SK-N-SH (cell line): ENCODE results near the gene CCDC112.

ENCODE experiments used
- CHD2 ChIP-seq: fragments of 150-350 bp; IDR thresholded peaks from 2 replicates; pipeline ENCODE4 v1.6.1; 2018; ENCODE audit warnings: low read length; ENCODE audit not compliant: partially characterized antibody
- EP300 ChIP-seq, 2 experiments: IDR thresholded peaks; 2 replicates each; pipeline versions ENCODE4 v1.4.0 to v1.6.1; 2012; ENCODE audit warnings: borderline replicate concordance in 1 of 2, low read depth in 1 of 2, low read length in 1 of 2
- EZH2phosphoT487 ChIP-seq: fragments of 200-600 bp; sonication (generic); IDR thresholded peaks from 2 replicates; pipeline ENCODE4 v1.6.1; 2017; ENCODE audit warnings: low read depth, mixed run types, mild to moderate bottlenecking, antibody characterized with exemption, moderate library complexity, borderline replicate concordance
- FOSL2 ChIP-seq: IDR thresholded peaks from 2 replicates; pipeline ENCODE4 v1.4.0; 2012; ENCODE audit warnings: low read depth, mild to moderate bottlenecking, moderate library complexity, borderline replicate concordance
- NRF1 ChIP-seq: IDR thresholded peaks from 2 replicates; pipeline ENCODE4 v1.6.1; 2012; ENCODE audit warnings: low read depth, mild to moderate bottlenecking, low read length
- POLR2AphosphoS5 ChIP-seq: IDR thresholded peaks from 2 replicates; pipeline ENCODE4 v1.6.1; 2012; ENCODE audit warnings: low read depth, low read length
- RXRA ChIP-seq: IDR thresholded peaks from 2 replicates; pipeline ENCODE4 v1.4.0; 2012; ENCODE audit warnings: low read depth, mild to moderate bottlenecking, borderline replicate concordance
- YY1 ChIP-seq: IDR thresholded peaks from 2 replicates; pipeline ENCODE4 v1.4.0; 2012; ENCODE audit warnings: low read depth, mild to moderate bottlenecking
- TF ChIP-seq, protein P1 (sequence below): IDR thresholded peaks from 2 replicates; pipeline ENCODE4; 2012
- TF ChIP-seq, protein P2 (sequence below): fragments of 200-600 bp; sonication (generic); IDR thresholded peaks from 2 replicates; pipeline ENCODE4 v1.6.1; 2017; ENCODE audit warnings: antibody characterized with exemption, mild to moderate bottlenecking, moderate library complexity

DNA sequence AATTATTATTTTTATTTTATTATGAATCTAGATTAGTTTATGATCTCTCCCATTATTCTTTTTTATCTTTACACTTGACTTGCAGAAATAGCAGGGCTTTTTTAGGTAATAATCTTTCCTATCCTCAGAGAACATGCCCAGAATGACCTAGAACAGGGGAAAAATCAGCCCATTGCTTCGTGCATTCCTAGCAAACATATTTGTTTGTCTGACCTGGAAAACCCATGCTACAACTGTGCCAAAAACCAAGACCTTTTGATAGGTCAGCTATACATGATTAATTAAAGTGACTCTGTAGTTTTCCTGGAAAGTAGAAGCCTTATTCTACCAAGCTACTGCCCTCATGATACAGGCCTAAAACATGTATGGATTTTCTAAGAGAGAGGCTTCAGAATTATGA is 24.1 kb upstream of the CCDC112 start:
- TF ChIP-seq CHD2 = no peak
- no peak for TF ChIP-seq EZH2phosphoT487
- TF ChIP-seq, protein P1, sequence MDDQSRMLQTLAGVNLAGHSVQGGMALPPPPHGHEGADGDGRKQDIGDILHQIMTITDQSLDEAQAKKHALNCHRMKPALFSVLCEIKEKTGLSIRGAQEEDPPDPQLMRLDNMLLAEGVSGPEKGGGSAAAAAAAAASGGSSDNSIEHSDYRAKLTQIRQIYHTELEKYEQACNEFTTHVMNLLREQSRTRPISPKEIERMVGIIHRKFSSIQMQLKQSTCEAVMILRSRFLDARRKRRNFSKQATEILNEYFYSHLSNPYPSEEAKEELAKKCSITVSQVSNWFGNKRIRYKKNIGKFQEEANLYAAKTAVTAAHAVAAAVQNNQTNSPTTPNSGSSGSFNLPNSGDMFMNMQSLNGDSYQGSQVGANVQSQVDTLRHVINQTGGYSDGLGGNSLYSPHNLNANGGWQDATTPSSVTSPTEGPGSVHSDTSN = no peak
- TF ChIP-seq YY1 = no peak
- TF ChIP-seq, protein P2, sequence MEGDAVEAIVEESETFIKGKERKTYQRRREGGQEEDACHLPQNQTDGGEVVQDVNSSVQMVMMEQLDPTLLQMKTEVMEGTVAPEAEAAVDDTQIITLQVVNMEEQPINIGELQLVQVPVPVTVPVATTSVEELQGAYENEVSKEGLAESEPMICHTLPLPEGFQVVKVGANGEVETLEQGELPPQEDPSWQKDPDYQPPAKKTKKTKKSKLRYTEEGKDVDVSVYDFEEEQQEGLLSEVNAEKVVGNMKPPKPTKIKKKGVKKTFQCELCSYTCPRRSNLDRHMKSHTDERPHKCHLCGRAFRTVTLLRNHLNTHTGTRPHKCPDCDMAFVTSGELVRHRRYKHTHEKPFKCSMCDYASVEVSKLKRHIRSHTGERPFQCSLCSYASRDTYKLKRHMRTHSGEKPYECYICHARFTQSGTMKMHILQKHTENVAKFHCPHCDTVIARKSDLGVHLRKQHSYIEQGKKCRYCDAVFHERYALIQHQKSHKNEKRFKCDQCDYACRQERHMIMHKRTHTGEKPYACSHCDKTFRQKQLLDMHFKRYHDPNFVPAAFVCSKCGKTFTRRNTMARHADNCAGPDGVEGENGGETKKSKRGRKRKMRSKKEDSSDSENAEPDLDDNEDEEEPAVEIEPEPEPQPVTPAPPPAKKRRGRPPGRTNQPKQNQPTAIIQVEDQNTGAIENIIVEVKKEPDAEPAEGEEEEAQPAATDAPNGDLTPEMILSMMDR = no peak
- no peak for TF ChIP-seq EP300 (IDR thresholded peaks at IDR 0.05; ENCODE audit: borderline replicate concordance in 1 of 2, low read depth in 1 of 2, low read length in 1 of 2)
- TF ChIP-seq RXRA = no peak
- no peak for TF ChIP-seq POLR2AphosphoS5
- TF ChIP-seq FOSL2 = no peak
- no peak for TF ChIP-seq NRF1
